ENCODE results near the gene SLBP.

SLBP gene

DNA sequence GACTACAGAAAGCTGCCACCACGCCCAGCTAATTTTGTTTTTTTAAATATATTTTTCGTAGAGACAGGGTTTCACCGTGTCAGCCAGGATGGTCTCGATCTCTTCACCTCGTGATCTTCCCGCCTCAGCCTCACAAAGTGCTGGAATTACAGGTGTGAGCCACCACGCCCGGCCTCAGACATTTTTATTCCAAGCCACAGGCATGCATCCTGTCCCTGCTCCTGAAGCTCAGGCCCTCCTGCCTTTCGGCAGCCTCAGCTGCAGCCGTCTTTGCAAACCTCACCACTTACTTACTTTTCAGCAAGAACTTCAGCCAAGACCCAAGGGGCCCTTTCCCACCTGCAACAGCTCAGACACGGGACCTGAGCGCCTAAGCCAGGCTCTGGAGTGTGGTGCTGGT, 54.0 kb downstream of the SLBP start:
- no peak overlapping the region for H3K4me3 ChIP-seq (ENCODE audit: low read length)
- TF ChIP-seq, protein P1, sequence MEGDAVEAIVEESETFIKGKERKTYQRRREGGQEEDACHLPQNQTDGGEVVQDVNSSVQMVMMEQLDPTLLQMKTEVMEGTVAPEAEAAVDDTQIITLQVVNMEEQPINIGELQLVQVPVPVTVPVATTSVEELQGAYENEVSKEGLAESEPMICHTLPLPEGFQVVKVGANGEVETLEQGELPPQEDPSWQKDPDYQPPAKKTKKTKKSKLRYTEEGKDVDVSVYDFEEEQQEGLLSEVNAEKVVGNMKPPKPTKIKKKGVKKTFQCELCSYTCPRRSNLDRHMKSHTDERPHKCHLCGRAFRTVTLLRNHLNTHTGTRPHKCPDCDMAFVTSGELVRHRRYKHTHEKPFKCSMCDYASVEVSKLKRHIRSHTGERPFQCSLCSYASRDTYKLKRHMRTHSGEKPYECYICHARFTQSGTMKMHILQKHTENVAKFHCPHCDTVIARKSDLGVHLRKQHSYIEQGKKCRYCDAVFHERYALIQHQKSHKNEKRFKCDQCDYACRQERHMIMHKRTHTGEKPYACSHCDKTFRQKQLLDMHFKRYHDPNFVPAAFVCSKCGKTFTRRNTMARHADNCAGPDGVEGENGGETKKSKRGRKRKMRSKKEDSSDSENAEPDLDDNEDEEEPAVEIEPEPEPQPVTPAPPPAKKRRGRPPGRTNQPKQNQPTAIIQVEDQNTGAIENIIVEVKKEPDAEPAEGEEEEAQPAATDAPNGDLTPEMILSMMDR (conservative IDR thresholded peaks at IDR 0.05; ENCODE audit: low read length): no peak
- no peak for DNase-seq (ENCODE audit: low read depth)

DNA sequence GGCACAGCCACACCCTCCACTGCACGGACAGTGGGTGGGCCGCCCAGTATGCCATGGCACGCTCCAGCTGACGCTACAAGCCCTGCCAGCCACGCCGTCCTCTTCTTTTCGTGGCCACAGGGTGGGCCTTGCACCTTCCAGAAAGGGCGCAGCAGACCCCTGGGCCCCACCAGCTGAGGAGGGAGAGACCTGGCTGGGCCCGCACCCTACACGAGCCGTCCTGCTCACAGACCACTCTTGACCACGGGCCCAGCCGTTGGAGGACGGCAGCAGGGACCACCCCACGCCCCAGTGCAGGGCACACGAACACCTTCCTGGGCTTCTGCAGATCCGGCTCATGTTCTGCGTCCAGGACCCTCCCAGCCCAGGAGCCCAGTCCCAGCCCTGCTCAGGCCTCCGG, 55.1 kb downstream of the SLBP start:
- no peak for DNase-seq (ENCODE audit: low read depth)
- no peak overlapping the region for H3K4me3 ChIP-seq (ENCODE audit: low read length)
- TF ChIP-seq, protein P1 (conservative IDR thresholded peaks at IDR 0.05; ENCODE audit: low read length): no peak

DNA sequence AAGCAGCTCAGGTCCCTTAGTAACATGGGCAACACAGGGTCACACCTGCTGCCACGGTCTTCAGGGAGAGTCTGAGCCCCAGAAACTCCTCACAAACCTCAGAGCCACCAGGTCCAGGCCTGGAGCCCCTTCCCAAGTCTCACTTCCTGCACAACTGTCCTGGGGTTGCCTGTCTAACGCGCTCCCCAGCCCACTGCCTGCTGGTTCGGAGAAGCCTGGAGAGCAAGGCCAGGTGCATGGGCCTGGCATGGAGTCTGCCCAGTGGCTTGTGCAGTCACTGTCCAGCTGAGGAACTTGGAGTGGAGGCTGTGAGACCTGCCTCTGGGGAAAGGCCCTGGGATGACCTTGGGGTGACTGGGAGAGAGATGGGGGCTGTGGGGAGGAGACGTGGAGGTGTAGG, 56.0 kb downstream of the SLBP start:
- TF ChIP-seq, protein P1 (conservative IDR thresholded peaks at IDR 0.05; ENCODE audit: low read length): no peak
- no peak overlapping the region for H3K4me3 ChIP-seq (ENCODE audit: low read length)
- no peak for DNase-seq (ENCODE audit: low read depth)

DNA sequence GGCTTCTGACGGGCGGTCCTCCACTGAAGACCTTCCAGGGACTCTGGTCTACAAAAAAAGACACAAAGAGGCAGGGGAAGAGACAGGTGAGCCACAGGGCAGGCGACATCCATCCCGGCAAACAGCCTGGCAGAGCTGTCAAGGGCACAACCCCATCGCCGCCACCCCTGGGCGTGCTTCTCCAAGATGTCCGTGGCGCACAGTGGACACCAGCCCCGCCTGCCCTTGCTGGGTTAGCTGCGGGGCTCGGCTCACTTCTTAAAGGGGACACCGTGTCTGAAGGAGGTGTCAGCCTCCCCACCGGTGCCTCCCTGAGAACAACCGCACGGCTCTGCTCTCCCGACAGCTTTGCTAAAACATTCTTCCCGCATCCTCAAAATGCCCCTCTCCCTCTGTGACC, 56.4 kb downstream of the SLBP start:
- H3K4me3 ChIP-seq (ENCODE audit: low read length): no peak overlapping the region
- TF ChIP-seq, protein P1 (conservative IDR thresholded peaks at IDR 0.05; ENCODE audit: low read length): no peak
- DNase-seq (ENCODE audit: low read depth): no peak

DNA sequence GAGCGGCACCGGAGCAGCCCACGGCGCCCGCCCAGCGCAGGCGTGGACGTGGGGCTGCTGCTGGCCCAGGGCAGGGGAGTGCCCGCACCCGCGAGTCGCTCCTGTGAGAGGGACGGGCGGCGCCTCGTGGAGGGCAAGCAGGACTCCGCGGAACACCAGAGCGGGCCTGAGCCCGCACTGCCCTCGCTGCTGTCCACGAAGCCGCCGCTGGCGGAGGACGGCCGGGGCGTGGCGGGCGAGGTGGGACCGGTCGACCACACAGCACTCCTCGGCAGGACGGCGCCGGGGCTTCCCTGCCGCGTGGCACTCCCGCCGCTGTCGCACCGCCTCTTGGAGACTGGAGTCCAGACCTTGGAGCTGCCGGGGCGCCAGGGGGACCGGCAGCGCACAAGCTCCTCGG, 57.0 kb downstream of the SLBP start:
- TF ChIP-seq, protein P1 (conservative IDR thresholded peaks at IDR 0.05; ENCODE audit: low read length): no peak
- DNase-seq (ENCODE audit: low read depth): no peak
- no peak overlapping the region for H3K4me3 ChIP-seq (ENCODE audit: low read length)

DNA sequence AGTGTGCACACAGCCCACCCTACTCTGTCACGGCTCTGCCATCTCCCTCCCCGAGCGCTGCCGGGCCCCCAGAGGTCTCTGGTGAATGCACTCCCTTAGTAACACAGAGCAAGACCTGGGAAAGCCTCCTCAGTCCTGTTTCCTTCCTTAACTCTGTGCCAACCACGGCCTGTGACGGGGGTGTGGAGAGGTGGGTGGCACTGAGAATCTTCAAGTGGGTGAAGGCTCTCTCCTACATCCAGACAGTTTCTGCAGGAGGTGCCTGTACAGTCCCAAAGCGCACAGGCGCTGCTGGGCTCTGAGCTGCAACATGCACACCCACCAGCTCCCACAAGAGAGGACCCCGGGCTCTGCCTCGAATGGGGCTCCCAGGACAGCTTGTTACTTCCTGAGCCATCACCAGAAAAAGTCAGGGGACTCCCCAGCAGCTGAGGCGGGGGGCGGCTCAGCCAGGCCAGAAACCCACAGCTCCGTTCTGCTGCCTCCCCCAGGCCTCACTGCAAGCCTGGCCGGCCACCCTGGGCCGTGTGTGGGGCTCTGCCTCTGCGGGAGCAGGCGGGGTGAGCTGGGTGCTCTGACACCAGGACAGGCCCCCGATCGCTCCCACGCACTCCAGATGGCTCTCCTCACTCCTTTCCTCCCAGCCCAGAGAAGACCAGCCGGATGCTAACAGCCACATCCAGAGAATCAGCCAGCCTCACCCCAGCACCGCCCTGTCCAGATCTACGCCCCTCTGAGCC, 57.7 kb downstream of the SLBP start:
- no peak for DNase-seq (ENCODE audit: low read depth)
- TF ChIP-seq, protein P1 (conservative IDR thresholded peaks at IDR 0.05; ENCODE audit: low read length): no peak
- H3K4me3 ChIP-seq (ENCODE audit: low read length): no peak overlapping the region

DNA sequence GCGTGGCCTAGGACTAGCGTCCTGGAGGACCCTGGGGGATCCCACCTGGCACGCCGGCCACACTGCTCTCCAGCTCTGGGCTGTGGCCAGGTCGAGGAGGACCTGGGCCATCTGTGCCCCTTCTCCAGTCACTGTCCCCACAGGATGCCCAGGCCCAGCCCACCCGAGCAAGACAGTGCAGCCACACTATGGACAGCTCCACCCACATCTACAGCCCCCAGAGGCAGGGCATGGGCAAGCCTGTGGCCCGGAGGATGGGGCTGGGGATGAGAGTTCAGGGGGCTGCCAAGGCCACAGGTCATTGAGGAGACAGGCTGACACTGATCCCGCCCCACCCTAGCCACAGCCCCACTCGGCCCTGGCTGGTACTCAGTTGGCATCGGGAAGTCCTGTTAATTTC, 58.3 kb downstream of the SLBP start:
- TF ChIP-seq, protein P1 (conservative IDR thresholded peaks at IDR 0.05; ENCODE audit: low read length): no peak
- no peak overlapping the region for H3K4me3 ChIP-seq (ENCODE audit: low read length)
- DNase-seq (ENCODE audit: low read depth): no peak
